HEK293 (cell line): ENCODE data around the gene VCL.

Experiments used
- CTCF ChIA-PET: fragments of 350-600 bp; formaldehyde crosslinking; extraction: SDS; loops from one replicate; lab custom pipeline; 2021; ENCODE audit warnings: antibody characterized with exemption; lab: Yijun Ruan, JAX
- POLR2A ChIA-PET: fragments of 300-600 bp; formaldehyde crosslinking; extraction: SDS; loops from one replicate; lab custom pipeline; 2020; ENCODE audit warnings: antibody characterized with exemption, inconsistent platforms; lab: Yijun Ruan, JAX
- H3K27ac ChIP-seq: fragments of 200-500 bp; sonication (Bioruptor generic); 2 replicates; pipeline ENCODE4 v1.5.1; 2014; ENCODE audit warnings: low read depth, low read length, control low read depth, inconsistent platforms; ENCODE audit errors: extremely low read depth
- H3K36me3 ChIP-seq, 2 experiments: fragments of 200-500 bp in 1 of 2; sonication (Bioruptor generic) in 1 of 2; 1 replicate in 1 of 2; 2 replicates in 1 of 2; pipeline ENCODE4 v1.5.1; 2014 to 2017; ENCODE audit warnings: inconsistent platforms in 2 of 2, low read length in 2 of 2; ENCODE audit not compliant: control insufficient read depth in 2 of 2, insufficient read depth in 1 of 2
- H3K4me1 ChIP-seq: fragments of 200-500 bp; sonication (Bioruptor generic); 2 replicates; pipeline ENCODE4 v1.5.1; 2014; ENCODE audit warnings: mild to moderate bottlenecking, low read length, inconsistent platforms; ENCODE audit not compliant: control insufficient read depth, insufficient read depth
- H3K4me3 ChIP-seq: 2 replicates; pipeline ENCODE4 v1.5.1; 2011; ENCODE audit warnings: low read depth, mild to moderate bottlenecking, control low read depth, low read length, moderate library complexity
- H3K9me3 ChIP-seq: fragments of 200-500 bp; sonication (Bioruptor generic); 2 replicates; pipeline ENCODE4 v1.5.1; 2014; ENCODE audit warnings: low read depth, low read length, inconsistent platforms; ENCODE audit not compliant: control insufficient read depth, insufficient read depth
- GLI4 ChIP-seq: fragments of 450-650 bp; formaldehyde crosslinking; IDR thresholded peaks from 2 replicates; pipeline ENCODE4 v1.5.1; 2016; ENCODE audit warnings: missing biosample characterization, missing genetic modification characterization
- OVOL3 ChIP-seq: fragments of 450-650 bp; formaldehyde crosslinking; IDR thresholded peaks from 2 replicates; pipeline ENCODE4 v1.5.1; 2016; ENCODE audit warnings: missing biosample characterization, missing genetic modification characterization
- PRDM6 ChIP-seq: fragments of 450-650 bp; formaldehyde crosslinking; IDR thresholded peaks from 2 replicates; pipeline ENCODE4 v1.5.1; 2017; ENCODE audit warnings: missing biosample characterization, missing genetic modification characterization
- RBAK ChIP-seq: fragments of 450-650 bp; formaldehyde crosslinking; IDR thresholded peaks from 2 replicates; pipeline ENCODE4 v1.5.1; 2016; ENCODE audit warnings: missing biosample characterization, missing genetic modification characterization
- SP2 ChIP-seq: fragments of 450-650 bp; formaldehyde crosslinking; IDR thresholded peaks from 2 replicates; pipeline ENCODE4 v1.5.1; 2016; ENCODE audit warnings: missing biosample characterization, missing genetic modification characterization
- YY1 ChIP-seq: fragments of 450-650 bp; formaldehyde crosslinking; IDR thresholded peaks from 2 replicates; pipeline ENCODE4 v1.5.1; 2018; ENCODE audit warnings: missing biosample characterization, missing genetic modification characterization
- ZBTB20 ChIP-seq: fragments of 450-650 bp; formaldehyde crosslinking; IDR thresholded peaks from 2 replicates; pipeline ENCODE4 v1.5.1; 2016; ENCODE audit warnings: missing biosample characterization, missing genetic modification characterization
- ZFHX2 ChIP-seq: fragments of 450-650 bp; formaldehyde crosslinking; conservative IDR thresholded peaks from 2 replicates; pipeline ENCODE4 v1.5.1; 2016; ENCODE audit warnings: missing biosample characterization, missing genetic modification characterization
- ZFP37 ChIP-seq: fragments of 450-650 bp; formaldehyde crosslinking; IDR thresholded peaks from 2 replicates; pipeline ENCODE4 v1.5.1; 2016; ENCODE audit warnings: missing biosample characterization, missing genetic modification characterization
- ZNF26 ChIP-seq: fragments of 450-650 bp; formaldehyde crosslinking; IDR thresholded peaks from 2 replicates; pipeline ENCODE4 v1.5.1; 2016; ENCODE audit warnings: missing biosample characterization, missing genetic modification characterization
- ZNF302 ChIP-seq: fragments of 450-650 bp; formaldehyde crosslinking; IDR thresholded peaks from 2 replicates; pipeline ENCODE4 v1.5.1; 2016; ENCODE audit warnings: missing biosample characterization, missing genetic modification characterization, low read depth
- ZNF341 ChIP-seq: fragments of 450-650 bp; formaldehyde crosslinking; IDR thresholded peaks from 2 replicates; pipeline ENCODE4; 2016; ENCODE audit warnings: low read depth, missing biosample characterization, missing genetic modification characterization
- ZNF362 ChIP-seq: fragments of 450-650 bp; formaldehyde crosslinking; IDR thresholded peaks from 2 replicates; pipeline ENCODE4 v1.5.1; 2016; ENCODE audit warnings: missing biosample characterization, missing genetic modification characterization
- ZNF404 ChIP-seq: fragments of 450-650 bp; formaldehyde crosslinking; IDR thresholded peaks from 2 replicates; pipeline ENCODE4 v1.5.1; 2017; ENCODE audit warnings: missing biosample characterization, missing genetic modification characterization
- ZNF555 ChIP-seq: fragments of 450-650 bp; formaldehyde crosslinking; conservative IDR thresholded peaks from 2 replicates; pipeline ENCODE4 v1.5.1; 2017; ENCODE audit warnings: missing biosample characterization, mild to moderate bottlenecking, missing genetic modification characterization, inconsistent platforms
- ZNF560 ChIP-seq: fragments of 450-650 bp; formaldehyde crosslinking; IDR thresholded peaks from 2 replicates; pipeline ENCODE4 v1.5.1; 2017; ENCODE audit warnings: missing biosample characterization, missing genetic modification characterization, borderline replicate concordance
- ZNF610 ChIP-seq: fragments of 450-650 bp; formaldehyde crosslinking; IDR thresholded peaks from 2 replicates; pipeline ENCODE4 v1.5.1; 2016; ENCODE audit warnings: missing biosample characterization, missing genetic modification characterization, borderline replicate concordance
- ZNF785 ChIP-seq: fragments of 450-650 bp; formaldehyde crosslinking; IDR thresholded peaks from 2 replicates; pipeline ENCODE4 v1.5.1; 2016; ENCODE audit warnings: missing biosample characterization, missing genetic modification characterization
- ZSCAN16 ChIP-seq: fragments of 450-650 bp; formaldehyde crosslinking; IDR thresholded peaks from 2 replicates; pipeline ENCODE4 v1.5.1; 2016; ENCODE audit warnings: missing biosample characterization, missing genetic modification characterization
- TF ChIP-seq, protein P1 (sequence below): fragments of 450-650 bp; formaldehyde crosslinking; IDR thresholded peaks from 2 replicates; pipeline ENCODE4 v1.5.1; 2017; ENCODE audit warnings: missing biosample characterization, missing genetic modification characterization
- TF ChIP-seq, protein P2 (sequence below): fragments of 450-650 bp; formaldehyde crosslinking; IDR thresholded peaks from 2 replicates; pipeline ENCODE4 v1.5.1; 2016; ENCODE audit warnings: missing biosample characterization, missing genetic modification characterization
- TF ChIP-seq, protein P3 (sequence below): fragments of 450-650 bp; formaldehyde crosslinking; IDR thresholded peaks from 2 replicates; pipeline ENCODE4 v1.5.1; 2016; ENCODE audit warnings: missing biosample characterization, missing genetic modification characterization

VCL gene

DNA sequence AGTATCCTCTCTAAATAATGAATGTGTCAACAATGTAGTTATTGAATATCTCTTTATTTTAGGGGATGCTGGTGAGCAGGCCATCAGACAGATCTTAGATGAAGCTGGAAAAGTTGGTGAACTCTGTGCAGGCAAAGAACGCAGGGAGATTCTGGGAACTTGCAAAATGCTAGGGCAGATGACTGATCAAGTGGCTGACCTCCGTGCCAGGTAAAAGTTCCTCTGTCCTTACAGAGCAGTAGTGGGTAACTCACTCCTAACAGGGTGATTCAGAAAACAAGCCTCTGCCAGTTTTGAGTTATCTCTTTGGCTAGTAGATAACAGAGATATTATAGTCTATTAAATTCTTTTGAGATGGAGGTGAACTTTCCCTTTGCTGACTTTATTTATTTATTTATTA lies 85.4 kb downstream of the VCL start (continued):
- TF ChIP-seq ZNF404 (tag by site-specific recombination) (no peak), ZNF560 (tag by site-specific recombination) (no peak), ZFHX2 (tag by site-specific recombination) (no peak)

- no peak for TF ChIP-seq ZNF362 (tag by site-specific recombination)
- H3K4me3 ChIP-seq: no peak overlapping the region
- ChIA-PET CTCF (interaction anchor here (0.6 to 1.4 kb wide), 2 partner anchors 205 to 420 kb away, joined by 3 to 5 read pairs; no protein-coding TSS in a partner anchor), POLR2A (no interaction called here)
- peaks cover 13 to 45% of the 10 kb centered on the region in 2 experiments for H3K36me3 ChIP-seq
- no peak overlapping the region for H3K27ac ChIP-seq
- no peaks in the 10 kb centered on the region for H3K9me3 ChIP-seq
- peaks cover 3% of the 10 kb centered on the region for H3K4me1 ChIP-seq
Measured at GRCh38 chr10:74084955-74085354, 87.0 kb downstream of the VCL start.

- POLR2A ChIA-PET: no interaction called here
- TF ChIP-seq OVOL3 (tag by site-specific recombination): no peak
- TF ChIP-seq, protein P1, sequence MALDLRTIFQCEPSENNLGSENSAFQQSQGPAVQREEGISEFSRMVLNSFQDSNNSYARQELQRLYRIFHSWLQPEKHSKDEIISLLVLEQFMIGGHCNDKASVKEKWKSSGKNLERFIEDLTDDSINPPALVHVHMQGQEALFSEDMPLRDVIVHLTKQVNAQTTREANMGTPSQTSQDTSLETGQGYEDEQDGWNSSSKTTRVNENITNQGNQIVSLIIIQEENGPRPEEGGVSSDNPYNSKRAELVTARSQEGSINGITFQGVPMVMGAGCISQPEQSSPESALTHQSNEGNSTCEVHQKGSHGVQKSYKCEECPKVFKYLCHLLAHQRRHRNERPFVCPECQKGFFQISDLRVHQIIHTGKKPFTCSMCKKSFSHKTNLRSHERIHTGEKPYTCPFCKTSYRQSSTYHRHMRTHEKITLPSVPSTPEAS: no peak
- no peak for TF ChIP-seq PRDM6 (tag by site-specific recombination)
- TF ChIP-seq ZNF555 (tag by site-specific recombination): no peak
- no peak for TF ChIP-seq ZSCAN16
- TF ChIP-seq ZBTB20 (tag by site-specific recombination): no peak
- TF ChIP-seq GLI4: no peak
- TF ChIP-seq ZNF302 (tag by site-specific recombination): no peak
- no peak for TF ChIP-seq SP2
- TF ChIP-seq, protein P2, sequence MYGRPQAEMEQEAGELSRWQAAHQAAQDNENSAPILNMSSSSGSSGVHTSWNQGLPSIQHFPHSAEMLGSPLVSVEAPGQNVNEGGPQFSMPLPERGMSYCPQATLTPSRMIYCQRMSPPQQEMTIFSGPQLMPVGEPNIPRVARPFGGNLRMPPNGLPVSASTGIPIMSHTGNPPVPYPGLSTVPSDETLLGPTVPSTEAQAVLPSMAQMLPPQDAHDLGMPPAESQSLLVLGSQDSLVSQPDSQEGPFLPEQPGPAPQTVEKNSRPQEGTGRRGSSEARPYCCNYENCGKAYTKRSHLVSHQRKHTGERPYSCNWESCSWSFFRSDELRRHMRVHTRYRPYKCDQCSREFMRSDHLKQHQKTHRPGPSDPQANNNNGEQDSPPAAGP: no peak
- TF ChIP-seq YY1: no peak
- TF ChIP-seq, protein P3, sequence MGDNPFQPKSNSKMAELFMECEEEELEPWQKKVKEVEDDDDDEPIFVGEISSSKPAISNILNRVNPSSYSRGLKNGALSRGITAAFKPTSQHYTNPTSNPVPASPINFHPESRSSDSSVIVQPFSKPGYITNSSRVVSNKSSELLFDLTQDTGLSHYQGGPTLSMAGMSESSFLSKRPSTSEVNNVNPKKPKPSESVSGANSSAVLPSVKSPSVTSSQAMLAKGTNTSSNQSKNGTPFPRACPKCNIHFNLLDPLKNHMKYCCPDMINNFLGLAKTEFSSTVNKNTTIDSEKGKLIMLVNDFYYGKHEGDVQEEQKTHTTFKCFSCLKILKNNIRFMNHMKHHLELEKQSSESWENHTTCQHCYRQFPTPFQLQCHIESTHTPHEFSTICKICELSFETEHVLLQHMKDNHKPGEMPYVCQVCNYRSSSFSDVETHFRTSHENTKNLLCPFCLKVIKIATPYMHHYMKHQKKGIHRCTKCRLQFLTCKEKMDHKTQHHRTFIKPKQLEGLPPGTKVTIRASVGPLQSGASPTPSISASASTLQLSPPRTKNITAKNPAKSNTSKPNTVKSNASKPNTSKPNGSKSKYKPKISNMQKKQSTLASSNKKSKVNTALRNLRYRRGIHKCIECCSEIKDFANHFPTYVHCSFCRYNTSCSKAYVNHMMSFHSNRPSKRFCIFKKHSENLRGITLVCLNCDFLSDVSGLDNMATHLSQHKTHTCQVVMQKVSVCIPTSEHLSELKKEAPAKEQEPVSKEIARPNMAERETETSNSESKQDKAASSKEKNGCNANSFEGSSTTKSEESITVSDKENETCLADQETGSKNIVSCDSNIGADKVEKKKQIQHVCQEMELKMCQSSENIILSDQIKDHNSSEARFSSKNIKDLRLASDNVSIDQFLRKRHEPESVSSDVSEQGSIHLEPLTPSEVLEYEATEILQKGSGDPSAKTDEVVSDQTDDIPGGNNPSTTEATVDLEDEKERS (tag by site-specific recombination): no peak
- no peak for TF ChIP-seq RBAK (tag by site-specific recombination)
- TF ChIP-seq ZNF785 (tag by site-specific recombination): no peak
- TF ChIP-seq ZFP37 (tag by site-specific recombination): no peak
- no peak for TF ChIP-seq ZNF341 (tag by site-specific recombination)
- TF ChIP-seq ZNF610 (tag by site-specific recombination): no peak
- TF ChIP-seq ZNF26 (tag by site-specific recombination): no peak
- TF ChIP-seq, all 188 proteins: peak for 0
- Histone ChIP-seq H3K27ac (no peak overlapping the region), H3K4me3 (no peak overlapping the region), H3K9me3 (no peaks in the 10 kb centered on the region), H3K4me1 (no peaks in the 10 kb centered on the region), H3K36me3 (peaks cover 16 to 58% of the 10 kb centered on the region in 2 experiments)
- CTCF ChIA-PET: no interaction called here
Measured at GRCh38 chr10:74086317-74086716, 88.4 kb downstream of the VCL start.
